ELR (cell line): ENCODE data around the gene MRM2.

ENCODE experiments used
- DNase-seq: peaks from one replicate; pipeline ENCODE4 v3.0.0-alpha.2; 2015; ENCODE audit warnings: low read depth

MRM2 gene

DNA sequence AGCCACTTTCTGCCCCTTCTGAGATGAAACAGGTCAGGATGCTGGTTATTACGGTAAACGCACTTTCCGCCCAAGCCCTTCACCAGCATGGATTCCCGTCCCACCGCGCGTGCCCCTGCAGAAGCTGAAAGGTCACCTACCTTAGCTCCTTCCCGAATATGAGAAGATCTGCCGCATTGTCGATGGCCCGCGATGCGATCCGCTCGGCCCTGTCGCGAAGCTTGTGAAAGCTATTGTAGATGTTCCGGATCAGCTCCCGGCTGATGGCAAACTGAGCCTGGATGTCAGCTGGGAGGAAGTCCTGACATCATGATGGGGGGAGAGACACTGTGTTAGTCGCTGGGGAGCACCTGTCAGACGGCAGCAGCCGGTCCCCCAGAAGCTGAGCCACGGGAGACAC, 22.2 kb upstream of the MRM2 start:
- no peak for DNase-seq

DNA sequence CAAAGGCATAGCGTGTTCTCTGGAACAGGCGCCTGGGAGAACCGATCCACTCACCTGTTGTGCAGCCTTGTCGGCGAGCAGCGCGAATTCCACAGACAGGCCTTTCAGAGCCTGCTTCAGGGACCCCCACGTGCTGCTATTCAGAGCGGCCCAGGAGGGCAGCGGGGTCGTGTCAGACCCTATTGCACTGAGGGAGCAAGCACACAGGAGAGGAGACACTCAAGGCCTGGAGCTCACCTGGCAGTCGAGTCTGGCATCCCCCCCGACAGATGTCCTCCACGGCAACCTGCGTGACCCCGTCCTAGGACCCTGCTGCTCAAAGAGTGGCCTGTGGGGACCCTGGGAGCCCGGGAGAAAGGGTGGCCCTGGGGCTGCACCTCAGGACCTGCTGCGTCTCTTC, 21.2 kb upstream of the MRM2 start:
- DNase-seq, result no peak

DNA sequence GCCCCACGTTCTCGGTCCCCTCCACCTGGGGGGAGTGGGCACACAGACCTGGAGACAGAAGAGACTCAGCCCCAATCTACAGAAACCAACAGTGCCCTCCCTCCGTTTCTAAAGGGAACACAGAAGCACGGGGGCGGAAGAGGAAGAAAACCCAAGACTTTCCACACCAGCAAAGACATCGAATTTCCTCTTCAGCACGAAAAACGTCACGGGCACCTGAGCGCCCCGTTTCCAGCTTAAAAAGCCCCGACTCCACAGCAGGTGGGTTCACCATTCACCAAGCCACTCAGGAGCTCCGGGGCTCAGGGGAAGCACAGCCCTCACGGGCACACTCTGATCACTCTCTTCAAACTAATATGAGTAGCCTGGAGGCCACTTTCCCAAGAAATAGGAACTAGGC, 19.6 kb upstream of the MRM2 start:
- no peak for DNase-seq

DNA sequence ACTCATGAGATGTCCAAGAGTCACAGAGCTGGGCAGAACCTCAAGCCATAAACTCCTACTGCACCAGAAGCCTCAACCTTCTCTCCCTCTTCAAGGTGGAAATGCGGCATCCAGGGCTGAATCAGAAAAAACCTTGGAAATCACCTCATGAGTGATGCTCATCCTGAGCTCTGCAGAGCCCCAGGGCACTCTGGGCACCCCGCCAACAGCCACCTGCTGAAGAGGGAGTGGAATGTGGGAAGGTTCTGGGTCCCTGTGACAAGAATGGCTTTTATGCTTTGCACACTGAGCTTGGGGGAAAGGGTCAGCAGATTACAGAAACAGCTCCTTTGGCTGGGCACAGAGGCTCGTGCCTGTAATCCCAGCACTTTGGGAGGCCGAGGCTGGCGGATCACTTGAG, 18.8 kb upstream of the MRM2 start:
- peak; percentile 74 for DNase-seq

DNA sequence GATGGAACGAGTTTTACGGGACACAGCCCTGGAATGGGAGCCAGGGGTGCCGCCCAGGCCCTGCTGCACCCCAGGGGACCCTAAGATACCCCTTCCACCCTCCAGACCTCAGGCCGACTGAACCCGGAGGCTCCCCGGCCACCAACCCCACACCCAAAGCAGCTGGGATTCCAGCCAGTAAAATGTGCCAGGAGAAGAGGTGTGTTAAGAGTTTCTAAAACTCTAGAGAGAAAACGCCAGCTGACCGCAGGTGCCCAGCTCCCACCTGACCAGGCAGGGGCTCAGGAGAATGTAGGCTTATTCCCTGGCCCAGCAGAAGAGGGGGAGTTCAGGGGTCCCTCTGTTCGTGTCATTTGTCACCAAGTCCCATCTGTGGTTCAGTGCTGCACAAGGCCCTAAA, 17.5 kb upstream of the MRM2 start:
- DNase-seq, result no peak

DNA sequence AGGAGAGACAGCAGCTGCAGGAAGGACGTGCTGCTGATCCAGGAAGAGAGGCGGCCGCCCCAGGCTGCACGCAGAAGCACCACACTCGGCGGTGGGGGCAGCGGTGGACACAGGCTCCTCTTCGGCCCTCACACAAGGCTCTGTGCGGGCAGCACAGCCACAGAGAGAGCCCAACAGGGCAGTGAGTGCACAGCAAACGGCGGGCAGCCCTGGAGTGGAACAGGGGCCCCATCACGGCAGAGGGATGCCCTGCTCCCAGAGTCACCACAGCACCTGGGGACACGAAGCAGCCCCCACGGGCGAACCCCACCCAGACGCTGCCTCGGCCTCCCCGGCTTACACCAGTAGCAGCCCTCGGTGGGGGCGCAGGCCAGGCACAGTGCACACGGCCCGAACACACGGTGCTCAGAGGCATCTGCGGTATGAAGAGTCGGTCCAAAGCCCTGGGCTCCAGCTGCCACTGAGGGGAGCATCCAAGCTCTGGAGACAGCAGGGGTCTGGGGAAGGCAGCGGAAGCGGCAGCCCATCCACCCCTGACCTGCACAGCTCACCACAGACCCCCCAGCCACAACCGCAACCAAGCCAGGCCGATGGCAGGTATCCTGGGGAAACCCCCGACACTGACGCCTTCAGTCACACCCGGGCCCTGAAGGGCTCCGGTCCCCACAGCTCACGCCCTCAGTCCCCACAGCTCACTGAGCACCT, 16.8 kb upstream of the MRM2 start:
- DNase-seq, result no peak

DNA sequence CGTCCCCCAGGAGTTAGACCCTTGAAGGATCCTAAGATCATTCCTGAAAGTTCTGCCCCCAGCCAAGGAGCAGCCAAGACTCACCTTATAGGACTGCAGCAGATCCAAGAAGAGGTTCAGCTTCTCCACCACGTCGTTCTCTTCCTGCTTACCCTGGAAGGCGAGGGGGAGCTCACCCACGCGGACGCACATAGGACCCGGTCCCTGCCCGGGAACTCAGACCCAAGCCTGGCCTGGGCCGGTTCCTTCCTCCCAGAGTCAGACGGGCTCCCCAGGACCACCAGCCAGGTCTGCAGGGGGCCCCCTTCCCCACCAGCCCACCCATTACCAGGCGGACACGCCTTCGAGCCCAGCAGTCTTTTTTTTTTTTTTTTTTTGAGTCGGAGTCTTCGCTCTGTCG, 15.6 kb upstream of the MRM2 start:
- DNase-seq, result no peak

DNA sequence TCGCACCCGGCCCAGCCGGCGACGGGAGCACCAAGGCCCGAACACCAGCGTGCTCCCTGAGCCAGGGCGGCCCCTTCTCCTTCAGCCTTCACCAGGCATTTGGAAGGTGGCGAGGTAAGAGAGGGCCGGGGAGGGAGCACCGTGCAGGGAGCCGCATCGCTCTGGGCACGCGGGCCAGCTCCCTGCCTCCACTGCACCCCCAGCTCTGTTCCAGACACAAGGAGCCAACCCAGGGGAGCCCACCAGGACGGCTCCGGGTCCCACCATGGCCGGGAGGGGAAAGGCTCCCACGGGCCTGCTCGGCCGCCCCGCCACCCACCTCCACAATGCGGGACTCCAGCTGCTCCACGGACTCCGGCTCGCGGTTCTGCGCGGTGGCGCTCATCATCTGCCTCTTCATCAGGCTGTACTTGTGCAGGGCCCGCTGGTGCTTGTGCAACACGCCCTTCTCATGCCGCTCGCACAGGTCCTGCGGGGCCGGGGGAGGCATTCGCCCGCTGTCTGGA, 15.1 kb upstream of the MRM2 start:
- DNase-seq, result no peak

DNA sequence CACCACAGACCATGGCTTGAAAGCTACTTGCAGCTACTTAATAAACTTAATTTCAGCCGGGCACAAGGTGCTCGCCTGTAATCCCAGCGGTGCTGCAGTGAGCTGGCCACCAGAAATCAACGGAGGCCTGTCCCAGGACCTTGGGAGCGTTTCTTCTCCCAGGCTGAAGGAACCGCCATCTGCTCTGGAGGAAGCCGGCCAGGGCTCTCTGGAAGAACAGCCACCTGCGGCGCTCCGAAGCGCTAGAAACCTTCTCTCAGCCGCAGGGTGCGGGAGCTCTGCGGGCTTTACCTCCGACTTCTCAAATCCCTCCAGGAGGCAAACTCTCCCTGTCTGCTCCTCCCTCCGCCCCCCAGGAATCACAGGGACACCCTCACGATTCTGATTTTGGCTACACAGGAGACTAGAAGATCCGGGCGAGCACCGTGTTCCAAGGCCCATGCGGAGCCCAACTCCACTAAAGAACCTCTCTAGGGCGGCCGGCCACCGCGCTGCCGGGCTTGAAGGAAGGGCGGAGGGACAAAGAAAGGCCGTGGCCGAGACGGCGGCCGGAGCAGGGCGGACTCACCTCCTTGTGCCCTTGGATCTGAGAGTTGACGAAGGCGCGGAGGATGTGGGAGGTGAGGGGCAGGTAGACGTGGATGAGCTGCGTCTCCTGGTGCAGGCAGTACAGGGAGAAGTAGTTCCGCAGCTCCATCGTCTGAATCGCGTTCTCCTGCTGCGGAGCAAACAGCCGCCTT, 14.5 kb upstream of the MRM2 start:
- no peak for DNase-seq

DNA sequence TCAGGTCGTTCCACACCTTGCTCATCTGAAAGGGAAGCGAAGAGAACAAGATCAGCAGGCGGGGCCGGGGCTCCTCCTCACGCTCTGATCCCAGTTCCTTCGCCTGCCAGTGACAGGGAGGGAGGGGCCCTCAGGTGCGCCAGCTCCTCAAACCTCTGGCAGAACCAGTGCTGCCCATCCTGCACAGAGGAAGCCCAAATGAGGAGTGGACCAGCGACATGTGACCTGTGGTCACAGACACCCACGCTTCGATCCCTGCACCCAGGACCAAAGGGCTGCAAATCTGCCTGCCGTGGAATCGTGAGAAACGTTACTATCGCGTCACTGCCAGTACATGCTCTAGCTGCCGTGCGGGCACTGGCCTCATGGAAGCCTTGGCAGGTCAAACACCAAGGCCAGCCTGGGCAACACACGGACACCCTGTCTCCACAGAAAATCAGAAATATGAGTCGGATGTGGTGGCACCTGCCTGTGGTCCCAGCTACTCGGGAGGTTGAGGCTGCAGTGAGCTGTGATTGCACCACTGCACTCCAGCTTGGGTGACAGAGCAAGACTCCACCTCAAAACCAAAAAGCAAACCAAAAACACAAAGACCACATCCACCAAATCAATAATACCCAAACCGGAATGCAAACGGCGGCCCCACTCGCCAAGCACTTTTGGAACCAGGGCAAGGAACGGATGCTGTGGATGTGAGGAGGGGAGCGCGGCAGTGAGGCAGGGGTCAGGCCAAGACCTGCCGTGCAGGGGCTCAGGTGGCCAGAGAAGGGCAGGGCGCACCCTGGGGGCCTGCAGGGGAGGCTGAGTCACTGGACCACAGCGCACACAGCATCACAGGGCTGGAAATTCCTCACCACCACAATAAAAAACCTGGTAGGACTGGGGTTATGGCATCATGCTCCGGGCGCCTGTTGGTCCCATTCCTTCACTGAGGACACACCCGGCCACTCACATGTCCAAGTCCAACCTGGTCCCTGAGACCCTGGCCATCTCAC, 13.4 kb upstream of the MRM2 start:
- DNase-seq, result peak; percentile 87

DNA sequence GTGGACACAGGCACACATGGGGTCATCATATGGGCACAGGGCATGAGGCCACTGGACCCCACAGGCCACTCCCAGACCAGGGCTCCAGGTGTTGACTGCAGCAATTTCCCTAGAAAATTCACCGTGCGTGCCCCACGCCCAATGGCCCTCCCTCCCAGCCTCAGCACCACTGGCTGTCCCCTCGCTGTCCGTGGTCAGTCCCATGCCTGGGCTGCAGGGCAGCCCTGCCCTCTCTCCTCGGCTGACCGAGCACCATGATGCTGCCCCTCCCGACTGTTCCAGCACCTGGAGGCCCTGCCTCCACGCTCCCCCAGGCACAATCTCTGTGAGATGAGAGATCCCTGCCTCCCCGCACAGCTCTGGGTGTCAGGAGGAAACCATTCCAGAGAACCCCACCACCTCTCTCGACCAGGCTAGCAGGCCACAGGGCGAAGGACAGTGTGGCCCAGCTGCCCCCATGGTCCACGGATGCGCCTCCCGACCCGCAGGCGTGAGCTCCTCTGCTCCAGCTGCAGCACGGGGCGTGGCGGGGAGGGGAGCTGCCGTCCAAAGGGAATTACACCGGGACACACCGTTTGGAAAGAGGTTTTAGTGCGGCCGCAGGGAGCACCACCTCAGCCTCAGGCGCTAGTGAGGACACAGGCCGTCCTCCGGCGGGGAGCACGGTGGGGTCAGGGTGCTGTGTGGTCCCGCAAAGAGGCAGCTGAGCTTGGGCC, 12.6 kb upstream of the MRM2 start:
- DNase-seq, result no peak

DNA sequence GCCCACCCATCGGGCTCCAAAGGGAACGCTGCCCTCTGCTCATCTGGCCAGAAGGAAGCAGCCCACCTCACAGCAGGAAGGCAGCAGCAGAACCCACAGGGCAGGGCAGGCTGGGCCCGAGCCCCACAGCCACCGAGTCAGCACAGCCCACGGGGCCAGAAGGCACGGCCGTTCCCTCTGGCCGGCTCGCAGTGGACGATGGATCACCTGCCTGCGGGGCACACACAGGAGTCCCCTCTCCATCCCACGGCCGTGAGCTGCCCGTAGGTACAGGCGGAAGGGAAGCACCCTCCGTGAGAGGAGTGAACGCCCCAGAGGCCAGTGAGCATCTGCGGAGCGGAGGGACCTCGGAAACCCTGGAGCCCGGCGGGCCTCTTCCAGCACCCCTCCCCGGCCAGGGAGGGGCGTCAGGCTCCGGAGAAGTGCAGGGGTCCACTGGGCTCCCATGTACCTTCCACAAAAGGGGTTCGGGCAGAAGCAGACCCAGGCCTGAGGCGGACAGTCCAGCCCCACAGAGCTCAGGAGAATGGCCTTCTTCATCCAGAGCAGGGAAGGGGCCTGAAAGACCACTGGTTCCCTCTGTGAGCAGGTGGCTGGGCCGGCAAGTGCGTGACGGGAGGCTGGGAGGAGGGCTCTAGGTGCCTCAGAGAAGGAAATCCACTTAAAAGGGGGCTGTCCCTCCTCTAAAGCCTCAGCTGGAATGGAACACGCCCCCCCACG, 11.7 kb upstream of the MRM2 start:
- DNase-seq, result no peak

DNA sequence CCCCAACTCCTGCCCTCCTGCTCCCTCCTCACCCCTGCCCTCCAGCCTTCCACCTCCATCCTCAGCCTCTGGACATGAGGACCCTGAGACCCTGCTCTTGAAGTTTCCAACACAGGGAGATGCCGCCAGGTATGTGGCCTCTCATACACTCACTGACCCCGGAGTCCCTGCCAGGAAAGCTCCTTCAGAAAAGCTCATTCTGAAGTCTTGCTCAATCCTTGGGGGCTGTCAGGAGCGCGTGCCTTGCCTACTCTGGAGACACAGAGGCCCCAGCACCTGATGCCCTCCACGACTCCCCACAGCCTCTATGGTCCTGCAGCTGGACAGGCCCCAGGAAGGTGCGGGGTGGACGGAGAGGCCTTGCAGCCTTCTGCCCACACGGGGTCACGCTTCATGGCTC, 11.0 kb upstream of the MRM2 start:
- DNase-seq, result no peak

DNA sequence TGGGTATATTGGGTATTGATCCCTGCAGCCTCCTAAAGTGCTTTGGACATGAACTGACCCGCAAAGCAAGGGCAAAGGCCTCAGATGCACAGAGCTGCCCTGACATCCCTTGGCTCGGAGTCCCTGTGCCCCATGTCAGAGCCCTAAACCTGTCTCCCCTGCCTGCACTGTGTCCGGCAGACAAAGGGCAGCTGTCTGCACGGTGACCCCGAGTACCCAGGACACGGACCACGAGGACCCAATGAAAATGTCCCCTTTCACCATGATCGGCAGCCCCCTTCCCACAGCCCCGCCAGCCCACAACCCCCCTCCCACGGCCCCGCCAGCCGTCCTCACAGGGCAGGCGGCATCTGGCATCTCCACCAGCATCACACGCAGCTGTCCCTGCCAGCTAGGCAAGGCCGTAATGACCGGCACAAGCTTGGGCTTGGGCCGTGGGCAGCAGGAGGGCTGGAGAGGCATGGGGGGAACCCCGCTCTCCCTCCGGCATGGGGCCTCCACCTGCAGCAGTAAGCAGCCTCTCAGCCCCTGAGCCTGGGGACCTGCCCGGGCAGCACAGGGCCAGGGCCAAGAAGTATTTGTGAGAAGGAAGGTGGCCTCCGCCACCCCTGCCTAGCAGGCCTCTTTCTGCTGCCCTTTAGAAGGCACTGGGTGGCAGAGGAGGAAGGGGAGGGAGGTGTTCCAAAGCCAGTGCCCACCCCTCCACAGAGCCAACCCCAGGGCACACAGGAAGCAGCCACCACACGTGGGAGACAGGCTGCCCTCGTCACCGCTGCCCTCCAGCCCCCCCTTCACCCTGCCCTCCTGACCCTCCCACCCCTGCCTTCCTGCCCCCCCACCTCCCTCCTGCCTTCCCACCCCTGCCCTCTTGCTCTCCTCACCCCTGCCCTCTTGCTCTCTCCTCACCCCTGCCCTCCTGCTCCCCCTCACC, 10.1 kb upstream of the MRM2 start:
- no peak for DNase-seq

DNA sequence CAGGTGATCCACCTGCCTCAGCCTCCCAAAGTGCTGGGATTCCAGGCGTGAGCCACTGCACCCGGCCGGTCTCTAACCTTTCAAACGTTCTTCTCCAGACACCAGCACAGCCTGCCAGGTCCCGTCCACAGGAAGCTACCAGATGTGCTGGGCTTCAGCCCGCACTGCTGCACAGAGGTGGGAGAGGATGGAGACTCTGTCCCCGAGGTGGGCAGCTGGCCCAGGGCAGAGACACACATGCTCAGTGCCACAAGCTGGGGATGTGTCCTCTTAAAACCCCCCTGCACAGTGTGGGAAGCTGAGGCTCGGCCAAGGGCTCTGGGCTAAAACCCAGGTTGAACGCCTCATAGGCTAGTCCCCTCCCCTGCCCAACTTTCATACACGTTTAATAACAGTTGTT, 9.4 kb upstream of the MRM2 start:
- no peak for DNase-seq

DNA sequence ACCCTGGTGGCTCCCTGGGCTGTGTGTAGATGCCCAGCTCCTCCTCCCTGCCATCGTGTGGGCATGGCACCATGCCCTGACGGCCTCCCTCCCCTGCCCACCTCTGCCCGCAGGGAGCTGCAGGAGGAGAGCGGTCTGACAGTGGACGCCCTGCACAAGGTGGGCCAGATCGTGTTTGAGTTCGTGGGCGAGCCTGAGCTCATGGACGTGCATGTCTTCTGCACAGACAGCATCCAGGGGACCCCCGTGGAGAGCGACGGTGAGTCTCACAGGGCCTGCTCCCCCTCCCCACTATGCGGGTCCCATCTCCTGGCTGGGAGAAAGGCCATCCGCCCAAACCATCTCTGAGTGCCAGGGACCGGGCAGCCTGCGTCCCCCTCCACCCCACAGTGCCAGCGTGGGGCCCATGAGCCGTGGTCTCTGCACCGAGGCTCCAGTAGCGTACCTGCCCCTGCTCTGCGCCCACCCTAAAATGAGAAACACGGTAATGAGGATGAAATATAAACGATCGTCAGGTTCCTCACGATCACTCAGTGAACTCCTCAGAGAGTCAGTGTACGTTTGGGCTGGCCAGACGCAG, 7.8 kb upstream of the MRM2 start:
- DNase-seq, result no peak

DNA sequence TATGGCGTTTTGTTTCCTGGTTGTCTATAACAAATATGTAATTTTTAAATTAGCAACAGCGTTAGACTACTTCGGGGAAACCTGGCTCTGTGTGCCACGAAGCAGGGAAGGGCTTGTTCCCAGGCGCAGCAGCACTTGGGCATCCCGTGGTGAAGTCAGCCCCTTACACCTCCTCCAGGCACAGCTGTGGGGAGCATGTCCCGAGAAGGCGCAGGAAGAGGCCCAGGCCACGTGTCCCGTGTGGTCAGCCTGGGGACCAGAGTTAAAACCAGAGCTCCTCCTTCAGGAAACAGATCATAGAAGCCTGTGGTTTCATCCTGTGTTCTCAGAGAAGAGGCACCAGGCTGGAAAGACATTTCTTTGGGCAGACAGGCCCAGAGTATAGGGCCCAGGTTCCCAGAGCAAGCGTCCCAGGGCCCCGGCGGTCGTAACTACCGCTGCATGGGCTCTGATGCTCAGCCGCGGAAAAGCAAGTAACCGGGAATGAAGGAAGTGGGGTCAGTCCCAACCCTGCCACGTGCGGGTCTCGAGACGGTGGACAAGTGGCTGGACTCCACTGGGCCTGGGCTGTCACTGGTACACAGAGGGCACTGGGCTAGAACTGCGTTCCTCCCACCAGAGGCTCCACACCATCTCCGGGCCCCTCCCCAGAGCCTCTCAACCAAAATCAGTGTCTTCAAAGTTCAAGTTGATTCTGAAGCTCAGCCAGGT, 7.1 kb upstream of the MRM2 start:
- peak; percentile 98 for DNase-seq

DNA sequence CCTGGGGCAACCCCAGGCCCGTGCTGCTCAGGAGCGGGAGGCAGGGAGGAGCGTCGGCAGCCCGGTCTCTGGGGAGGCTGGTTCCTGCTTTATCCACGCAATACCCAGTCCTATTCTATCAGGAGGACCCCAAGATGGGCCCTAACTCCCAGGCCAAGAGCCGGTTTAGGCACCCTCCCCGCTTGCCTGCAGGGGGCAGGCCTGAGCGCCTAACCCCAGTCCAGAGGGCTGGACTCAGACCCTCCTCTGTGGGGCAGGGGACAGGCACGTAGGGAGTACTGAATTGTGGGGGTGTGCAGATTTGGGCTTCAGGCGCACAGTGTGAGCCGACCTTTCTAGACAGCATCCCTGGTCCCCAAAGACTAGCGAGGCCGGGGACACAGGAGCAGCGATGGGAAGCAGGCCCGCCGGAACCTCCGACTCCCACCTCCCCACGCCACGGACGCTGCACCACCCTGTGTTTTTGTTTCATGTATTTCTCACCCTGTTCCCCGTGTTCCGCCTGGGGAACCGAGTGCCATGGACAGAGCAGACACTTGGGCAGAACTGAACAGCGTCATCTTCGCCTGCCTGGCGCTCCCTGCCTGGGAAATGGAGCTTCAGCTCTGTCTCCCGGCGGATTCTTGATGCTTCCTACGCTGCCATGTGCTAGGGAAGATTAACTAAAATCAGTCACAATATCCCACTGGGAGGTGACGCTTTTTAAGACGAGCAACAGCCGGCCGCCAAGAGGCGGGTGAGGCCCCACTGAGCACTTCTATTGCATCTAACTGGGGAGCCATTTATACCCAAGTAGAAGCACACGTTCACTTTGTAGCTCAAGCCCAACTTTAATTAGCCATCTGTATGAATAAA, 5.4 kb upstream of the MRM2 start:
- peak; percentile 49 for DNase-seq
